Right lobe of liver (tissue), 4 donors: ENCODE results near the gene DEFB131B.
"Not testable (repeated sequence)": the region's sequence is repeated elsewhere in the genome, so short reads cannot be mapped to it uniquely, and the experiment has no call there.

Source experiments
- POLR2A ChIP-seq: fragments of 450-650 bp; IDR thresholded peaks from one replicate; pipeline ENCODE4 v1.6.1; 2017; ENCODE audit warnings: antibody characterized with exemption, mild to moderate bottlenecking
- TF ChIP-seq, protein P1 (sequence below), 4 donors: fragments of 200-600 bp in 3 of 4; fragments of 450-650 bp in 1 of 4; IDR thresholded peaks; one replicate each; pipeline versions ENCODE4 v1.5.1 to v1.8.0; 2016 to 2022; ENCODE audit warnings: antibody characterized with exemption in 4 of 4, mild to moderate bottlenecking in 2 of 4
- donor health status: DM: no; HTN: no; CAD: no.
- donor health status: DM: no; HTN: no; CAD: no.
- donor health status: DM: no; HTN: yes; CAD: no.

DNA sequence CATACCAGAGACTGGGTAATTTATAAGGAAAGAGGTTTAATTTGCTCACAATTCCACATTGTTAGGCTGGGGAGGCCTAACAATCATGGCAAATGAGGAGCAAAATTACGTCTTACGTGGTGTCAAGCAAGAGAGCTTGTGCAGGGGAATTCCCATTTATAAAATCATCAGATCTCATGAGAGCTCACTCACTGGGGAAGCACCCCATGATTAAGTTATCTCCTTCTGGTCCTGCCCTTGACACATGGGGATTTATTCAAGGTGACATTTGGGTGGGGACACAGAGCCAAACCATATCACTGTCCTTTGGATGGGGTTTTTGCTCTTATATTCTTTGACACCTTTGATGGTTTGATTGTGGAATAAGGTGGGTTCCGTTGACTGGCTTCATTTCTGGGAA, 8.3 kb upstream of the DEFB131B start:
- TF ChIP-seq, protein P1, sequence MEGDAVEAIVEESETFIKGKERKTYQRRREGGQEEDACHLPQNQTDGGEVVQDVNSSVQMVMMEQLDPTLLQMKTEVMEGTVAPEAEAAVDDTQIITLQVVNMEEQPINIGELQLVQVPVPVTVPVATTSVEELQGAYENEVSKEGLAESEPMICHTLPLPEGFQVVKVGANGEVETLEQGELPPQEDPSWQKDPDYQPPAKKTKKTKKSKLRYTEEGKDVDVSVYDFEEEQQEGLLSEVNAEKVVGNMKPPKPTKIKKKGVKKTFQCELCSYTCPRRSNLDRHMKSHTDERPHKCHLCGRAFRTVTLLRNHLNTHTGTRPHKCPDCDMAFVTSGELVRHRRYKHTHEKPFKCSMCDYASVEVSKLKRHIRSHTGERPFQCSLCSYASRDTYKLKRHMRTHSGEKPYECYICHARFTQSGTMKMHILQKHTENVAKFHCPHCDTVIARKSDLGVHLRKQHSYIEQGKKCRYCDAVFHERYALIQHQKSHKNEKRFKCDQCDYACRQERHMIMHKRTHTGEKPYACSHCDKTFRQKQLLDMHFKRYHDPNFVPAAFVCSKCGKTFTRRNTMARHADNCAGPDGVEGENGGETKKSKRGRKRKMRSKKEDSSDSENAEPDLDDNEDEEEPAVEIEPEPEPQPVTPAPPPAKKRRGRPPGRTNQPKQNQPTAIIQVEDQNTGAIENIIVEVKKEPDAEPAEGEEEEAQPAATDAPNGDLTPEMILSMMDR (IDR thresholded peaks at IDR 0.05), result not testable (repeated sequence)
- TF ChIP-seq POLR2A, result not testable (repeated sequence)
